Central memory CD8-positive, alpha-beta T cell (primary cell): ENCODE measurements around the gene MLH3.

ENCODE experiments used
- ATAC-seq: fragments of 150-1000 bp; cut with Tn5 transposase; replicated peaks from 2 replicates; pipeline ENCODE4 v1.10.0; 2022; ENCODE audit warnings: mild to moderate bottlenecking, moderate FRiP score, moderate number of reproducible peaks; ENCODE audit not compliant: poor library complexity, severe bottlenecking; ENCODE audit errors: extremely low read depth
- DNase-seq, 2 donors: peaks; one replicate each; pipeline ENCODE4 v3.0.0; 2021; ENCODE audit warnings: low spot score in 2 of 2
- H3K27ac Mint-ChIP-seq: one replicate; pipeline ENCODE4 v1.8.0; 2022; ENCODE audit warnings: low read depth, mild to moderate bottlenecking, moderate library complexity, mixed read lengths
- H3K27me3 Mint-ChIP-seq: one replicate; pipeline ENCODE4 v1.8.0; 2022; ENCODE audit warnings: mixed read lengths
- H3K36me3 Mint-ChIP-seq: one replicate; pipeline ENCODE4 v1.8.0; 2022; ENCODE audit warnings: mild to moderate bottlenecking, moderate library complexity, mixed read lengths; ENCODE audit not compliant: insufficient read depth
- H3K4me1 Mint-ChIP-seq: one replicate; pipeline ENCODE4 v1.8.0; 2022; ENCODE audit warnings: mixed read lengths
- H3K4me3 Mint-ChIP-seq: one replicate; pipeline ENCODE4 v1.8.0; 2022; ENCODE audit warnings: mild to moderate bottlenecking, moderate library complexity, mixed read lengths
- H3K9me3 Mint-ChIP-seq: one replicate; pipeline ENCODE4 v1.8.0; 2022; ENCODE audit warnings: mixed read lengths

The MLH3 gene

DNA sequence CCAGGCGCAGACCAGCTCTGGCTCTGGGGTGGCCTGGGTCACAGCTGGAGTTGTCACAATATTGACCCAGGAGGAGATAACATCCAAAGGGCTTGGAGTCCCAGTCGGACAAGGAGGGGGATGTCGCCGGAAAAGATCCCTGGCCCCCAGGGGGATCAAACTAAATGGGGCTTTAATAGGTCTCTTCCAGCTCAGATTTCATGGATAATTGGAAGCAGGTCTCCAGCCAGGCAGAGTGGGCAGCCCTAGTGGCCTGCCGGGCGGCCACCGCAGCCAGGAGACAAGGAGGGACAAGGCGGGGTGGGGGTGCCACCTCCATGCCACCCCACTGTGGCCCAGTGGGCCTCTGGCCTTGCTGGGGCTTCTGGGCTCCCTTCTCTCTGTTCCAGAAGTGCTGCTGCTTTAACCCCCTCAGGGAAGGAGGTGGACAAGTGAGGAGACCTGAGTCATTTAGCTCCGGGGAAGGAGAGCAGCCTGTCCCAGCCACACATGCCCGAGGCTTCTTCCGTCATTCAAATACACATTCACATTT, 72.8 kb downstream of the MLH3 start:
- Mint-ChIP-seq H3K36me3 (no peaks in the 10 kb centered on the region), H3K27me3 (no peaks in the 10 kb centered on the region), H3K9me3 (no peaks in the 10 kb centered on the region), H3K4me3 (no peak overlapping the region), H3K4me1 (no peaks in the 10 kb centered on the region), H3K27ac (no peak overlapping the region)
- DNase-seq (no peak), ATAC-seq (no peak)

DNA sequence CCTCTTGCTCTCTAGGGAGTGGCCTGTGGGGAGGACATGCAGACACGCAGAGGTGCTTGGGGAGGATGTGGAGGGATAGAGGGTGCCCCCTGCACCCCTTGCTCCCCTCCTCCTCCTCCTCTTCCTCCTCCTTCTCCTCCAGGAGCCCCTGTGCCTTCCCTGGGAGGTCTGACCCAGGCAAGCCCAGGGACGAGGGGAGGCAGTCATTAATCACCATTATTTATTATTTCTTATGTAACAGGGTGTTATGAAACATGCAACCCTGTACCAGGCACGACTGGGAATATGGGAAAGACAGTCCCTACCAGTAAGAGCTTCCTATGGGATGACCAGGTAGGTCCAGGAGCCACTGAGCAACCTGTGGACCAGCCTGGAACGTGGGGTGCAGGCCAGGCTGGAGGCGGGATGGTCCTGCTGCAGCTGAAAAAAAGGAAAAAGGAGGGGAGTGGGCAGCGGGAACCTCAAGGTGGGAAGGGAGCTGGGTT, 73.3 kb downstream of the MLH3 start:
- H3K27me3 Mint-ChIP-seq: no peaks in the 10 kb centered on the region
- ATAC-seq: no peak
- H3K27ac Mint-ChIP-seq: no peak overlapping the region
- no peaks in the 10 kb centered on the region for H3K36me3 Mint-ChIP-seq
- DNase-seq: no peak
- H3K4me3 Mint-ChIP-seq: no peak overlapping the region
- no peaks in the 10 kb centered on the region for H3K4me1 Mint-ChIP-seq
- no peaks in the 10 kb centered on the region for H3K9me3 Mint-ChIP-seq

DNA sequence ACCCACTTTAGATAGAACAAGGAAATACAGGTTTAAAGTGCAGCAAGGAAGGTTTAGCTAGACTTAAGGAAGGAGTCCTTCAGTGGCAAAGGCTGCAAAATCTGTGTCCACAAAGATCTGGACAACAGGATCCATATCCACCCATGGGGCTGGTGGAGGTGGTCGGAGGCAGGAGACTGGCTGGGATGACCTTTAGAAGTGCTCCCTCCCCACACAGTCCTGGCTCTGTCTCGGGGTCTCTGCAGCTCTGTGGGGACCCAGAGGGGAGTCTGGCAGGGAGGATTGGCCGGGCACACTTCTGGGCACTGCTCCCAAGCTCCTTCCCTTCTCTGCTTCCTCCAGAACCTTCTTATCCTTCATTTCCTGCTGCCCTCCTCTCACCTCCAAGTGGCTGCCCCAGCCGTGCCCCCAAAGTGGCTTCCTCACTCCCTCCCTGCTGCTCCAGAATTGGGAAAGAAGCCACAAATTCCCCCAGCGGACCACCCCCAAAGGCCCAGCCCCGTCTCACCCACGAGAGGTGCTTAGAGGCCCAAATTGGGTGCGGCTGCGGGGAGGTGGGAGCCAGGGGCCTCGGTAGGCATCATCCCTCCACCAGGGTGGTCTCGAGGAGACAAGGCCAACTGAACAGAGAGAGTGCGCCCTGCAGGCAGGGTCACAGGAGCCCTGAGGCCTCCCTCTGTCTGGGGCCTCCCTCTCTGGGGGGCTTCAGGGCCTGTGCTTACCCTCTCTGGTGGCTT, 73.9 kb downstream of the MLH3 start:
- Mint-ChIP-seq H3K4me1 (no peaks in the 10 kb centered on the region), H3K36me3 (no peaks in the 10 kb centered on the region), H3K27me3 (no peaks in the 10 kb centered on the region), H3K9me3 (no peaks in the 10 kb centered on the region), H3K27ac (no peak overlapping the region), H3K4me3 (no peak overlapping the region)
- DNase-seq: no peak
- ATAC-seq: no peak

DNA sequence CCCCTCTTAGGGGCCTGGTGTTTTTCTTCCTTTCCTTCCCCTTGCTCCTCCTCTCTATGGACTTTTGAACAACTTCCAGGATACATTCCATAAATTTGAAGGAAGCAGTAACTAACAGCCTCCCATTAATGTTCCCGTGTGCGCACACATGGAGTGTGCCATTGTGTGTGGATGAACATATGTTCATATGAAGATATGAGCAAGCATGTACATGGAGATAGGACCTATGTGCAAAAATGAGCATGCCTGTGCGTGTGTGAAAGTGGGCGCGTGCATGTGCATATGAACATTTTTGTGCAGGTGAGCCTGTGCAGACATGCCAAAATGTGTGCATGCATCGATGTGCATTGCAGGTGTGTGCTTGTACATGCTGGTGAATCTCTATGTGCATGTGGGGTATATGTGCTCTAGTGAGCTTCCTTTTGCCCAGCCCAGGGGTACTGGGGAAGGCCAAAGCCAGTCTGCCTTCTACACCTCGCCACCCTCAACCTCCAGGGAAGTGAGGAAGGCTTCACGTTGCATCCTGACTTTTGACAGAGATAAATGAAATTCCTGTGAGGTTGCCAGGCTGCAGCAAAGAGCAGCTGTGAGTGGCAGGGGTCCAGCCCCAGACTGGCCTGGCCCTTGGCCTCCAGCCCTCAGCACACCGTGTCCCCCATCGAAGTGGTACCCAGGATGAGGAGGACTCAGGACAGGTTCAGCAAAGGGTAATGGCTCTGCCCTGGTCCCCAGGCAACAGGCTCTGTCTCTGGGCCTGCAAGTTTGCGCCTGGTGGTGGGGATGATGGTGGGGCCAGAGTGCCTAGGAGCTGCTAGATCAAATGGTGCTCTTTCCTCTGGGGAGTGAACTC, 74.8 kb downstream of the MLH3 start:
- no peak for DNase-seq
- H3K4me1 Mint-ChIP-seq: no peaks in the 10 kb centered on the region
- no peaks in the 10 kb centered on the region for H3K9me3 Mint-ChIP-seq
- ATAC-seq: no peak
- no peak overlapping the region for H3K27ac Mint-ChIP-seq
- H3K4me3 Mint-ChIP-seq: no peak overlapping the region
- no peaks in the 10 kb centered on the region for H3K27me3 Mint-ChIP-seq
- no peaks in the 10 kb centered on the region for H3K36me3 Mint-ChIP-seq

DNA sequence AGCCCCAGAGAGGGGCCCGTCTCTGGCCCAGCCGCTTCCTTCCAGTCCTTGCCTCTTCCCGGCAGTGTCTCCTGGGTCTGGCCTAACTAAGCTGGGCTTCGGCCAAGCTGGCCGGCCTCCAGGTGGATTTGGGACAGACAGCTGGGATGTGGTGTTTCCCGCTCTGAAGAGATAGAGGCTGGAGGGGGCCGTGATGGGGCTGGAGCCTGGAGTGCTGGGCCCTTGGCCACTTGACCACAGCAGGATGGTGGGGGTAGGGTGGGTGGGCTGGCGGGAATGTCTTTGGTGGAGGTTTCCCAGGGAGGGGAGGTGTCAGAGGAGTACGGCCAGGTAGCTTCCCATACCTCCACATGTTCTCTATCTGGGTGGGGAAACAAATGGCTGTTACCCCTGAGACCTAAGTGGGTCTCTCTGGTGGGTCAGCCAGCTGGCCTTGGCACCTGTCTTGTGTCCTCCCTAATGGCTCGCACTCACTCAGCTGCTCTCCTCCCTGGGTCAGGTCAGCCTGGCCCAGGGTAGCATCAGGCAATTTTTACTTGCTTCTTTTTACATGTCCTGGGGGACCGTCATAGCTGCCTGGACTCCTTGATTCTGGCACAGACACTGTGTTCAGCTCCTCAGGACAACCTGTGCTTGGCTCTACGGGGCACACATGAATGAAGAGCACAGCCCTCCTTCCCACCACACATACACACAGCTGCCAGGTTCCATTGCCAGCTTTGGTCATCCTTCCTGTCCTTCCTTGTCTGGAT, 76.0 kb downstream of the MLH3 start:
- H3K4me3 Mint-ChIP-seq: no peak overlapping the region
- H3K9me3 Mint-ChIP-seq: no peaks in the 10 kb centered on the region
- no peaks in the 10 kb centered on the region for H3K36me3 Mint-ChIP-seq
- H3K27me3 Mint-ChIP-seq: no peaks in the 10 kb centered on the region
- no peaks in the 10 kb centered on the region for H3K4me1 Mint-ChIP-seq
- ATAC-seq (no peak), DNase-seq (no peak)
- no peak overlapping the region for H3K27ac Mint-ChIP-seq

DNA sequence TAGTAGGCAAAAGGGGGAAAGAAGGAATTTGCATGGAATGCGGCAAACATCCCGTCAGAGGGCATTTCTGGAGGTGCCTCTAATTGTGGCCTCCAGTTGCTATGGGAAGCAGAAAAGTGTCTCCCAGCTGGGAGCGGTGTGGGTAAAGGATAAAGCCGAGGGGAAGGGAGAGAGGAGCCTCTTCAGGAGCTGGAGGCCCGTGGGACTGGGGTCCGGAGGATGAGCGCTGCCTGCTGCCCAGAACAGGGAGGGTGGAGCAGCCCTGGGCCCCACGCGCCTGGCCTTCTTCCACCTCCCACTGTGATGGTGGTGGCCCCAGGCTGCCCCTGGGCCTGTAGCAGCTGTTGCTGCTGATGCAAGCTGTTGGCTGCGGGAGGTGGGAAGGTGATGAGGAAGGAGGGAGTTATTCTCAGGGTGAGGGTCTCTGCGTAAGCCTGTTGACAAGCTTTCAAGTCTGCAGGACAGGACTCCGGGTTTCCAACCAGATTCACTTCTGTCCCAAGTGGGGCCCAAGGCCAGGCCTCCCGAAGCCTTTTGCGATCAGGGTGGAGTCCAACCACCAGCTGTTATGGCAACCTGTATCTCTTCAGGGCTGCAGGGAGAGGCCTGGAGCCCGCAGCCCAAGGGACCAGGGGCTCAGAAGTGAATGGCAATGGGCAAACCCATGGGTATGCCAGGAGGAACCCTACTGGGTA, 76.8 kb downstream of the MLH3 start:
- Mint-ChIP-seq H3K4me3 (no peak overlapping the region), H3K27ac (no peak overlapping the region), H3K4me1 (no peaks in the 10 kb centered on the region), H3K36me3 (no peaks in the 10 kb centered on the region), H3K27me3 (no peaks in the 10 kb centered on the region), H3K9me3 (no peaks in the 10 kb centered on the region)
- ATAC-seq: no peak
- no peak for DNase-seq

DNA sequence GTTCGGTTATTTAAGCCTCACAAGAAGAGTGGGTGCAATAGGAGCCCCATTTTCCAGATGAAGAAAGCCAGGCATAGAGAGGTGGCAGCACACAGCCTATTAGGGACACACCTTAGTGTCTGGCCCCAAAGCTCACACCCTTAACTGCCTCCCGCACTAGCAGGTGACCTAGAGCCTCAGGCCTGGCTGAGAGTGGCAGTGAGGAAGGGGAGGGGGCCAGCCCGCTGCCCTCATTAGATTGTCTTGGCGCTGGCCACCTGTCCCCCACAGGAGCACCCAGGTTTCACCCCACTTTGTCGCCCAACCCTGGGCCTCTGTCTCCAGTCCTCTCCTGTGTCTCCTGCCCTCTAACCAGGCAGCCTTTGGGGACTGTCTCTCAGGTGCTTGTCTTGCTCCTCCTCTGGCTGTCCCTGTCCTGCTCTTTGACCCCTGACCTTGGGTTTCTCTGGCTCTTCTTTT, 77.3 kb downstream of the MLH3 start:
- H3K36me3 Mint-ChIP-seq: no peaks in the 10 kb centered on the region
- no peaks in the 10 kb centered on the region for H3K9me3 Mint-ChIP-seq
- no peaks in the 10 kb centered on the region for H3K27me3 Mint-ChIP-seq
- ATAC-seq (no peak), DNase-seq (no peak)
- no peaks in the 10 kb centered on the region for H3K4me1 Mint-ChIP-seq
- H3K4me3 Mint-ChIP-seq: no peak overlapping the region
- no peak overlapping the region for H3K27ac Mint-ChIP-seq

DNA sequence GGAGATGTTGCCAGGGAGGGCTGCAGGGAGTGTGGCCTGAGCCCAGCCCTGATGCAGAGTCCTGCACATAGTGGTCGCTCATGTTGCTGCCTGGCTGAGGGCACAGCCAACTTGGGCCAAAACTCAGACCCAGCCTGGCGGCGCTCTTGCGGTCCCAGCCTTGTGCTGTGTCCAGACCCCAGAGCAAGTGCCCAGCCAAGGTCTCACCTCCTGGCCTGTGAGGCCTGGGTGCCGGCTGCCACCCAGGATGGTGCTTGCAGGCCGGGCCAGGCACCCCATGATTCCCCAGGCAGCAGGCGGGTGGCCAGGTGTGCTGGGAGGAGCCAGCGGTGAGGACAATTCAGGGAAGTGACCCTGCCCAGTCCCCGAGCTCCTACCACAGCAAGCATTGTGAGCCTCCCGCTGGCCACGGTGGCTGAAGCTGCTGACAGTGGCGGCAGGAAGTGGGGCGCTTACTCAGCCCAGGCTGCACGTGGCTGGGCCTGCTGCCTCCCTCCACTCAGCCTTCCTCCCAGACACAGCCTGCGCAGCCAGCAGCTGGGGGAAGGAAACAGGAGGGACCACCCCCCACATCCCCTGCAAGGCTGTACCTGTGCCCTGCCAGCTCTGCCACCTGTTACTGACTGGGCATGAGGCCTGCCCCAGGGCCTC, 78.1 kb downstream of the MLH3 start:
- no peaks in the 10 kb centered on the region for H3K9me3 Mint-ChIP-seq
- H3K36me3 Mint-ChIP-seq: no peaks in the 10 kb centered on the region
- H3K27me3 Mint-ChIP-seq: no peaks in the 10 kb centered on the region
- H3K4me3 Mint-ChIP-seq: no peak overlapping the region
- ATAC-seq (no peak), DNase-seq (no peak)
- H3K4me1 Mint-ChIP-seq: no peaks in the 10 kb centered on the region
- H3K27ac Mint-ChIP-seq: no peak overlapping the region

DNA sequence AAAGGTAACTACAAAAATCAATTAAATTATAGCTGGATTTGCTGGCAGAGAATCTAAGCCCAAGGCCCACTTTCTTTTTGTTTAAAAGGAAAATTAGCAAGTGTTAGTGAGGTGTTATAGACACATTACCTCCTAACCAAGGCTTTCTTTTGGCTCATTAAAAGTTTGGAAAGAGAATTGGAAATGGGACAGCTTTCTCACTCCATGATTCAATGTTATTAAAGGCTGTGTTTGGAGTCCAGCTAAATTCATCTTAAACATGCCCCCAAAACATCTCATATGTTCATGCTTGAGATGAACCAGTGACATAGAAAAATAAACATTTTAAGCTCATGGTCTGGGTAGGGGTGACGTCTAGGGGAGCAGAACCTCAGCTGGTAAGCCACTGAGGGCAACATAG, 82.5 kb downstream of the MLH3 start:
- Mint-ChIP-seq H3K27me3 (peaks cover 9% of the 10 kb centered on the region), H3K4me1 (no peaks in the 10 kb centered on the region), H3K27ac (no peak overlapping the region), H3K9me3 (no peaks in the 10 kb centered on the region), H3K36me3 (no peaks in the 10 kb centered on the region), H3K4me3 (no peak overlapping the region)
- no peak for ATAC-seq
- DNase-seq: no peak

DNA sequence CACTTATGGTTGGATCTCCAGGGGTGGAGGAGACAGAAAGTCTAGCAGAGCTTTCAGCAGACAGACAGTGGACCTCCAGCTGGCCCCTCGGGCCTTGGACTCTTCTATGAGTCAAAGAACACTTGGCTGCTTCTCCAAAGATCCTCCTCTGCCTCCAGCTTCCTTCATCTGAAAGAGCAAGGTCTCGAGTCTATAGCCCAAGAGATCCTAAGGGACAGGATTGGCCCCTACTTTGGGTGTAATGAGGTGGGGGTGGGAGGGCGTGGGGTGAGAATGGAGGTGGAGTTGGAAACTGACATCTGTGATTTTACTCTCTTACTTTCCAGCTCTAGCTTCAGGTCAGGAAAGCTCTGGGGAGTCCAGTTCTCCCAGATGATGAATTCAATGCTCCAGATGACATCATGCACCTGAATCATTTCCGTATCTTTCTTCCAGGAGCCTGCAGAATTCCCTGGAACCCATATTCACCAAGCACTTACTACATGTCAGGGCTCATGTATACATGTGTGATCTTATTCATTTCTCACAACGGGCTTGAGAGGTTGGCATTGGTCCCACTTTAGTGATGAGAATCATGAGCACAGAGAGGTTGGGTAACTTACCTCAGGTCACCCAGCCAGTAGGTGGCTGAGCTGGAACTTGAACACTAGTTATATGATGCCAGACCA, 85.6 kb downstream of the MLH3 start:
- ATAC-seq (no peak), DNase-seq (no peak)
- Mint-ChIP-seq H3K36me3 (no peaks in the 10 kb centered on the region), H3K27ac (no peak overlapping the region), H3K4me1 (no peaks in the 10 kb centered on the region), H3K4me3 (no peak overlapping the region), H3K9me3 (no peaks in the 10 kb centered on the region), H3K27me3 (peaks cover 29% of the 10 kb centered on the region)

DNA sequence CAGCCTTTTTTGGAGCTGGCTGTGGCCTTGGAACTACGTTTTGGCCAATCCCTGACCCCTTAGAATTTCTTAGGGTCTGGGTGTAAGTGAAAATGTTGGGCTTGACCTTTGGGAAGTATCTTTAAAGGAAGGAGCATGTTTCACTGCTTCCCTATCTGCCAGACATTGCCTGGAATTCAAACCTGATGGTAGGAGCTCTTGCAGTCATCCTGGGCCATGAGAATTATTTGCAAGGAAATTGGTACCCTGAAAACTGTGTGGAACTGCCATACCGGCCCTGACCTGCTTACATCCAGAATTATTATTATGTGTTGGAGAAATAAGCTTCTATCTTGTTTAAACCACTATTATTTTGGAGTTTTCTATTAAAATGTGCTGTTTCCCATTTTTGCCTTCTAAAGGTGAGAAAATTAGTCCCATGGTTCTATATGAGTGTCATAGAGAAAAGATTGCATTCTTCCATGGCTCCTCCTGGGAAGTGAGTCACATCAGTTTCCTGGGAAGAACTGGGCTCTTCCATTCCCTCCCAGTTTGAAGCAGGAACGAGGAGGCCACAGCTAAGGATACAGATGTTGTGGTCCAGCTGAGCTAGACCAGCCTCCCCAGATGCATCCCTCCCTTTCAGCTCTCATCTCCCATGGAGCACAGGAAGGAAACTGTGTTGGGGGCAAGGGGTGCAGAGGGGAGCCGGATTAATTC, 86.3 kb downstream of the MLH3 start:
- H3K27me3 Mint-ChIP-seq: peaks cover 29% of the 10 kb centered on the region
- no peak for DNase-seq
- no peaks in the 10 kb centered on the region for H3K36me3 Mint-ChIP-seq
- H3K9me3 Mint-ChIP-seq: no peaks in the 10 kb centered on the region
- H3K27ac Mint-ChIP-seq: no peak overlapping the region
- H3K4me1 Mint-ChIP-seq: no peaks in the 10 kb centered on the region
- no peak overlapping the region for H3K4me3 Mint-ChIP-seq
- no peak for ATAC-seq
